H1 (cell line): ENCODE measurements around the gene ZNF846. TPM values are rescaled to one million over a fixed set of nuclear protein-coding genes. Genes with fewer than 3 reads are reported as not detected.

Experiments
- CHD7 ChIP-seq: fragments of 300-600 bp; sonication (generic); IDR thresholded peaks from 2 replicates; pipeline ENCODE4 v1.7.1; 2012; ENCODE audit warnings: low read length, moderate library complexity, mild to moderate bottlenecking, inconsistent platforms; ENCODE audit not compliant: insufficient replicate concordance
- CREB1 ChIP-seq: IDR thresholded peaks from 2 replicates; pipeline ENCODE4 v1.6.1; 2012; ENCODE audit warnings: inconsistent platforms
- CTBP2 ChIP-seq: IDR thresholded peaks from 2 replicates; pipeline ENCODE4 v1.7.0; 2011; ENCODE audit warnings: borderline replicate concordance, mild to moderate bottlenecking, moderate library complexity, mixed read lengths, low read length; ENCODE audit not compliant: insufficient read depth, insufficient read length
- POU5F1 ChIP-seq: IDR thresholded peaks from 2 replicates; pipeline ENCODE4 v1.6.1; 2011; ENCODE audit warnings: low read depth, mild to moderate bottlenecking, low read length, moderate library complexity
- SIRT6 ChIP-seq: IDR thresholded peaks from one replicate; pipeline ENCODE4 v1.7.1; 2012; ENCODE audit warnings: low read length, inconsistent platforms
- SP4 ChIP-seq: IDR thresholded peaks from 2 replicates; pipeline ENCODE4 v1.6.1; 2012; ENCODE audit warnings: low read length, inconsistent platforms
- TCF12 ChIP-seq: IDR thresholded peaks from 2 replicates; pipeline ENCODE4 v1.6.1; 2011; ENCODE audit warnings: low read depth, mild to moderate bottlenecking, low read length
- USF2 ChIP-seq: IDR thresholded peaks from 2 replicates; pipeline ENCODE4 v1.6.1; 2011; ENCODE audit warnings: low read length, improper control_type of control experiment
- polyA plus RNA-seq, 7 experiments: library from polyadenylated mRNA; depleted of rRNA in 3 of 7; stranded (reverse) in 5 of 7; unstranded in 2 of 7; fragments of >200 nt in 5 of 7; fragments of 200-250 nt in 2 of 7; gene quantifications; 1 replicate in 5 of 7; 2 replicates in 1 of 7; 4 replicates in 1 of 7; pipeline versions ENCODE4 v1.2.1 to v1.2.3, GENCODE V29; 2011 to 2013; ENCODE audit warnings: missing spikeins in 2 of 7, mixed read lengths in 2 of 7
- total RNA-seq: library from RNA; stranded (reverse); fragmentation: NEBNext Ultra II Directional; extraction: Animal tissue kit (Norgen Biotek cat#: 25700); gene quantifications from 2 replicates; pipeline ENCODE4 v1.2.1, GENCODE V29; 2021

Gene ZNF846
- total and polyA plus RNA-seq, 2 of the 8 experiments (the other 6 are each of a cell fraction or from before 2014, with no cell fraction given), result 4.5 to 9.0 TPM

DNA sequence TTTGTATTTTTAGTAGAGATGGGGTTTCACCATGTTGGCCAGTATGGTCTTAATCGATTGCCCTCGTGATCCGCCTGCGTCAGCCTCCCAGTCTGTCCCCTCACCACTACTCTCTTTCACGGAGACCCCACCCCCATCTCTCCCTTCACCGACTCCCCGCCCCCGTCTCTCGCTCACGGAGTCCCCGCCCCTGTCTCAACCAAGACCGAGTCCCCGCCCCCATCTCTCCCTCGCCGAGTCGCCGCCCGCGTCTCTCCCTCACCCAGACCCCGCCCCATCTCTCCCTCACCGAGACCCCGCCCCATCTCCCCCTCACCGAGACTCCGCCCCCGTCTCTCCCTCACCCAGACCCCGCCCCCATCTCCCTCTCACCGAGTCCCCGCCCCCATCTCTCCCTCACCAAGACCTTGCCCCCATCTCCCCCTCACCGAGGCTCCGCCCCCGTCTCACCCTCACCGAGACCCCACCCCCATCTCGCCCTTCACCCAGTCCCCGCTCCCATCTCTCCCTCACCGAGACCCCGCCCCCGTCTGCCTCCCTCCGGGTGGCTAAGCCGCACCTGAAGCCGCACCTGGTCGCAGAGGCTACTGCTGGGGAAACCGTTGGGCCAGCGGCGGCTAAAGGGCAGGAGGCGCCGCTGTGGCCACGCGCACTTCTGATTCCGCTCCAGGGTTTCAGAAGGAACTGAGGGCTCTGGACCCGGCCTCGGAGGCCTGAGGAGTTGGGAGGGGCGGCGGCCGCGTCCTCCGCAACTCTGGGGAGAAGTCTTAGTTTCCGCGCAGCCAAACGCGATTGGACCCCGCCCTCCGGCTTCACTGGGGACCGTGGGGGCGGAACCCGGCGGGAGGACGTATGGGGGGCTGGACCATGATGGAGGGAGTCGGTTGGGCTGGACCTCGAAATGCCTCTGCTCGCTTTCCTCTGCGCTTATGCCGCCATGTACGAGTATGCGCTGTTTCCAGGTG, 17.1 kb upstream of the ZNF846 start (continued):
- TF ChIP-seq CHD7 (no peak), SP4 (peak; percentile 85), SIRT6 (no peak), CREB1 (peak; percentile 42; the same call in 1 of the 2 replicates), POU5F1 (no peak), TCF12 (peak; percentile 85), CTBP2 (no peak), USF2 (peak; percentile 15; the same call in 1 of the 2 replicates)
